BE2C (cell line): ENCODE results near the gene FOXN3.

Experiments
- DNase-seq: peaks from one replicate; pipeline ENCODE4 v3.0.0-alpha.2; 2020
- H3K27me3 ChIP-seq: fragments of 250-450 bp; sonication (Bioruptor Pico); 2 replicates; pipeline ENCODE4 v1.5.1; 2020; ENCODE audit warnings: mild to moderate bottlenecking
- H3K36me3 ChIP-seq: fragments of 250-450 bp; sonication (Bioruptor Pico); 2 replicates; pipeline ENCODE4 v1.5.1; 2020; ENCODE audit warnings: mild to moderate bottlenecking
- H3K4me1 ChIP-seq: fragments of 250-450 bp; sonication (Bioruptor Pico); 2 replicates; pipeline ENCODE4 v1.5.1; 2020
- H3K4me3 ChIP-seq: 2 replicates; pipeline ENCODE4 v1.5.1; 2011; ENCODE audit warnings: low read depth, low read length
- H3K9me3 ChIP-seq: fragments of 250-450 bp; sonication (Bioruptor Pico); 2 replicates; pipeline ENCODE4 v1.5.1; 2020
- TF ChIP-seq, protein P1 (sequence below): IDR thresholded peaks from 2 replicates; pipeline ENCODE4 v1.5.1; 2012; ENCODE audit warnings: mild to moderate bottlenecking, low read depth, low read length

FOXN3 gene

GRCh38 chr14:89131004-89131750 is 285.9 kb downstream of the FOXN3 start:
- Histone ChIP-seq H3K4me3 (no peak overlapping the region), H3K4me1 (no peaks in the 10 kb centered on the region; the same call in none of the 2 replicates), H3K9me3 (no peaks in the 10 kb centered on the region), H3K36me3 (no peaks in the 10 kb centered on the region), H3K27me3 (no peaks in the 10 kb centered on the region)
- DNase-seq, result no peak
- TF ChIP-seq, protein P1, sequence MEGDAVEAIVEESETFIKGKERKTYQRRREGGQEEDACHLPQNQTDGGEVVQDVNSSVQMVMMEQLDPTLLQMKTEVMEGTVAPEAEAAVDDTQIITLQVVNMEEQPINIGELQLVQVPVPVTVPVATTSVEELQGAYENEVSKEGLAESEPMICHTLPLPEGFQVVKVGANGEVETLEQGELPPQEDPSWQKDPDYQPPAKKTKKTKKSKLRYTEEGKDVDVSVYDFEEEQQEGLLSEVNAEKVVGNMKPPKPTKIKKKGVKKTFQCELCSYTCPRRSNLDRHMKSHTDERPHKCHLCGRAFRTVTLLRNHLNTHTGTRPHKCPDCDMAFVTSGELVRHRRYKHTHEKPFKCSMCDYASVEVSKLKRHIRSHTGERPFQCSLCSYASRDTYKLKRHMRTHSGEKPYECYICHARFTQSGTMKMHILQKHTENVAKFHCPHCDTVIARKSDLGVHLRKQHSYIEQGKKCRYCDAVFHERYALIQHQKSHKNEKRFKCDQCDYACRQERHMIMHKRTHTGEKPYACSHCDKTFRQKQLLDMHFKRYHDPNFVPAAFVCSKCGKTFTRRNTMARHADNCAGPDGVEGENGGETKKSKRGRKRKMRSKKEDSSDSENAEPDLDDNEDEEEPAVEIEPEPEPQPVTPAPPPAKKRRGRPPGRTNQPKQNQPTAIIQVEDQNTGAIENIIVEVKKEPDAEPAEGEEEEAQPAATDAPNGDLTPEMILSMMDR, result no peak

- DNase-seq, result no peak
- Histone ChIP-seq H3K4me3 (no peak overlapping the region), H3K27me3 (no peaks in the 10 kb centered on the region), H3K4me1 (no peaks in the 10 kb centered on the region; the same call in 1 of the 2 replicates), H3K36me3 (no peaks in the 10 kb centered on the region), H3K9me3 (no peaks in the 10 kb centered on the region)
- TF ChIP-seq, protein P1, result no peak
Measured at GRCh38 chr14:89129570-89129969, 287.5 kb downstream of the FOXN3 start.

GRCh38 chr14:89128311-89129026 is 288.6 kb downstream of the FOXN3 start:
- Histone ChIP-seq H3K4me3 (no peak overlapping the region), H3K9me3 (no peaks in the 10 kb centered on the region), H3K4me1 (no peaks in the 10 kb centered on the region), H3K36me3 (no peaks in the 10 kb centered on the region), H3K27me3 (no peaks in the 10 kb centered on the region)
- DNase-seq, result no peak
- TF ChIP-seq, protein P1, result no peak

DNA sequence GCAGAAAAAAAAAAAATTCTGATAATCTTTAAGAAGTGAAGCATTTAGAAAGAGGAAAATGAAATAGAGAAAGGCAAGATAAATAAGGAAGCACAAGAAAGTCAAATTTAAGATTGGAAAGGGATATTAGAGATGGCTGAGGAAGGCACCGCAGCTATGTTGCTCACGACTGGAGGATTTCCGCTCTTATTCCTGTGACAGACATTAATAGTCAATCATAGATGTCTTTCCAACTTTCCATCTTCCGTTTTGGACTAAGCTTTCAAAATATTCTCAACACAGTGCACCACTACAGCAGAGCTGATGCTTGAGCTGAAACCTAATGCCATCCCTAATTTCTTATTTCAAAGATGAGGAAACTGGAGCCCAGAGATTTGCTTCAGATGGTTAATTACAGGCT is 290.6 kb downstream of the FOXN3 start:
- H3K9me3 ChIP-seq, result no peaks in the 10 kb centered on the region
- no peak for DNase-seq
- TF ChIP-seq, protein P1, result no peak
- H3K4me1 ChIP-seq, result no peaks in the 10 kb centered on the region
- H3K36me3 ChIP-seq, result no peaks in the 10 kb centered on the region
- H3K4me3 ChIP-seq, result no peak overlapping the region
- H3K27me3 ChIP-seq, result no peaks in the 10 kb centered on the region

DNA sequence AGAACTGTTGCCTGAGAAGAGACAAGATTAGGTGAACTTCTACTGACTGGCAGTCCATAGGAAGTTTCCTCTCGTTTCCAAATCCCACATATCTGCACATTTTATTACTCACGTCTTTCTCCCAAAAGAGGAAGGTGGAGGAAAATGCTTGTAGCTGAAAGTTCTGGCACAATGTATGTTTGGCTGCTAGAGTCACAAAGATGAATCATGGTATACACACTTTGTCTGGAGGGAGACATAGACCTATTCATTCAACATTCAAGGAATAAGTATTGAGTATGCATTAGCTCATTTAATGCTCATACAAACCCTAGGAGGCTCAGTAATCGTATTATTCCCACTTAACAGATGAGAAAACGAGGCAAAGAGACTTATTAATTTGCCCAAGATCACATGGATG is 291.8 kb downstream of the FOXN3 start:
- H3K4me3 ChIP-seq, result no peak overlapping the region
- no peaks in the 10 kb centered on the region for H3K36me3 ChIP-seq
- no peaks in the 10 kb centered on the region for H3K27me3 ChIP-seq
- H3K9me3 ChIP-seq, result no peaks in the 10 kb centered on the region
- no peaks in the 10 kb centered on the region for H3K4me1 ChIP-seq
- DNase-seq, result no peak
- TF ChIP-seq, protein P1, result no peak

DNA sequence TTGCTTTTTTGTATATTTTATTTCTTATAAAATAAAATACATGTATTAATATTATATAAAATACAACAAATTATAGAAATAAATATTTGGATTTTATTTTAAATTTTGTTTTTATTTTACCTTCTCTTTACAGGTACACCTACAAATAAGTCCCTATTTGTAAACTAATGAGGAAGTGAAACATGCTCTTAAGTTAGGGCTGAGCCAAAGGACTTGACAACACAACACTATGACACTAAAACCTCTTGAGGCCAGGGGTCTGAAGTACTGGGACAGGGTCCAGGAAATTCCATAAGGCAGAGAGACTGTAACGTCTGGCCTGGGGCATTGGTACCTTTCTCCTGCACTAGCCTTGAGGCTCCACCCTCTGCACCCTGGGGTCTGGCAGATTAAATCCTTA is 293.2 kb downstream of the FOXN3 start:
- no peaks in the 10 kb centered on the region for H3K4me1 ChIP-seq
- no peaks in the 10 kb centered on the region for H3K27me3 ChIP-seq
- no peaks in the 10 kb centered on the region; the same call in 1 of the 2 replicates for H3K9me3 ChIP-seq
- DNase-seq, result no peak
- H3K4me3 ChIP-seq, result no peak overlapping the region
- TF ChIP-seq, protein P1, result no peak
- no peaks in the 10 kb centered on the region for H3K36me3 ChIP-seq
